Measurements from ENCODE around the gene GPR108. TPM values are rescaled to one million over a fixed set of nuclear protein-coding genes. Genes with fewer than 3 reads are reported as not detected.
"Not testable (repeated sequence)": the region's sequence is repeated elsewhere in the genome, so short reads cannot be mapped to it uniquely, and the experiment has no call there.

GPR108 gene
- total RNA-seq, 1 donor from 2014 or later: 64.1 TPM

GRCh38 chr19:6765738-6766356 lies 28.5 kb upstream of the GPR108 start:
- no peak for DNase-seq (ENCODE audit: low spot score)
- intact Hi-C loops (cut with DNase I): no loop called here
- no peak for ATAC-seq

GRCh38 chr19:6762253-6762797 lies 24.9 kb upstream of the GPR108 start:
- intact Hi-C loops (cut with DNase I); ATAC-seq; DNase-seq (ENCODE audit: low spot score): not testable (repeated sequence)

GRCh38 chr19:6761053-6761676 lies 23.8 kb upstream of the GPR108 start:
- intact Hi-C loops (cut with DNase I): no loop called here
- DNase-seq (ENCODE audit: low spot score) (no peak), ATAC-seq (no peak)

GRCh38 chr19:6760606-6761005 lies 23.2 kb upstream of the GPR108 start:
- intact Hi-C loops (cut with DNase I): no loop called here
- DNase-seq (ENCODE audit: low spot score) (no peak), ATAC-seq (no peak)

GRCh38 chr19:6754653-6755463 lies 17.5 kb upstream of the GPR108 start:
- ATAC-seq (no peak), DNase-seq (ENCODE audit: low spot score) (no peak)
- intact Hi-C loops (cut with DNase I): no loop called here

GRCh38 chr19:6754136-6754535 lies 16.8 kb upstream of the GPR108 start:
- no peak for ATAC-seq
- no peak for DNase-seq (ENCODE audit: low spot score)
- intact Hi-C loops (cut with DNase I): no loop called here

GRCh38 chr19:6753178-6754031 lies 16.0 kb upstream of the GPR108 start:
- ATAC-seq (peak; percentile 90), DNase-seq (ENCODE audit: low spot score) (peak; percentile 88)
- intact Hi-C loops (cut with DNase I): no loop called here

GRCh38 chr19:6752256-6753177 lies 15.1 kb upstream of the GPR108 start:
- intact Hi-C loops (cut with DNase I): no loop called here
- ATAC-seq (peak; percentile 5), DNase-seq (ENCODE audit: low spot score) (peak; percentile 66)

GRCh38 chr19:6751189-6751588 lies 13.8 kb upstream of the GPR108 start:
- ATAC-seq (no peak), DNase-seq (ENCODE audit: low spot score) (no peak)
- intact Hi-C loops (cut with DNase I): no loop called here

- DNase-seq (ENCODE audit: low spot score): no peak
- ATAC-seq: peak; percentile 16
- intact Hi-C loops (cut with DNase I): no loop called here
These were observed 12.7 kb upstream of the GPR108 start for GRCh38 chr19:6750062-6750461.

- intact Hi-C loops (cut with DNase I); DNase-seq (ENCODE audit: low spot score); ATAC-seq: not testable (repeated sequence)
These were observed 11.2 kb upstream of the GPR108 start for GRCh38 chr19:6748543-6748942.

- DNase-seq (ENCODE audit: low spot score): no peak
- intact Hi-C loops (cut with DNase I): no loop called here
- ATAC-seq: no peak
These were observed 8.6 kb upstream of the GPR108 start for GRCh38 chr19:6745965-6746364.

- peak; percentile 91 for DNase-seq (ENCODE audit: low spot score)
- intact Hi-C loops (cut with DNase I): no loop called here
- peak; percentile 89 for ATAC-seq
These were observed 7.3 kb upstream of the GPR108 start for GRCh38 chr19:6744381-6745301.

- DNase-seq (ENCODE audit: low spot score) (no peak), ATAC-seq (no peak)
- intact Hi-C loops (cut with DNase I): no loop called here
These were observed 6.5 kb upstream of the GPR108 start for GRCh38 chr19:6743714-6744380.

- DNase-seq (ENCODE audit: low spot score) (no peak), ATAC-seq (no peak)
- intact Hi-C loops (cut with DNase I): no loop called here
These were observed 5.7 kb upstream of the GPR108 start for GRCh38 chr19:6743066-6743465.

- intact Hi-C loops (cut with DNase I): no loop called here
- peak; percentile 82 for DNase-seq (ENCODE audit: low spot score)
- no peak for ATAC-seq
These were observed 3.4 kb upstream of the GPR108 start for GRCh38 chr19:6740589-6741343.

Measured in sciatic nerve (tissue), 2 donors.